Keratinocyte (primary cell): ENCODE results near the gene AMBP. TPM values are rescaled to one million over a fixed set of nuclear protein-coding genes. Genes with fewer than 3 reads are reported as not detected.

Source experiments
- DNase-seq: peaks from one replicate; pipeline ENCODE4 v3.0.0-alpha.2; 2011; ENCODE audit warnings: low read depth, missing footprints, low spot score
- FAIRE-seq: peaks from 2 replicates; lab custom pipeline; 2011; peaks lifted over from hg19 to GRCh38; lab: Jason Lieb, UNC
- H2AFZ ChIP-seq: 2 replicates; pipeline ENCODE4 v1.6.0; 2012; ENCODE audit warnings: low read length, control low read depth, inconsistent platforms; ENCODE audit not compliant: control insufficient read depth
- H3K27ac ChIP-seq: 2 replicates; pipeline ENCODE4 v1.5.1; 2011; ENCODE audit warnings: low read length; ENCODE audit not compliant: control insufficient read depth, insufficient read depth
- H3K27me3 ChIP-seq: 3 replicates; pipeline ENCODE4 v1.6.0; 2011; ENCODE audit warnings: low read length; ENCODE audit not compliant: control insufficient read depth, insufficient read depth; ENCODE audit errors: extremely low read depth
- H3K36me3 ChIP-seq, 2 experiments: 2 replicates in 1 of 2; 3 replicates in 1 of 2; pipeline ENCODE4 v1.5.1; 2011; ENCODE audit warnings: low read length in 2 of 2, mild to moderate bottlenecking in 1 of 2; ENCODE audit not compliant: control insufficient read depth in 2 of 2, insufficient read depth in 2 of 2; ENCODE audit errors: extremely low read depth in 1 of 2
- H3K4me1 ChIP-seq: 3 replicates; pipeline ENCODE4 v1.5.1; 2011; ENCODE audit warnings: low read length; ENCODE audit not compliant: control insufficient read depth, insufficient read depth; ENCODE audit errors: extremely low read depth
- H3K4me2 ChIP-seq: 3 replicates; pipeline ENCODE4 v1.6.0; 2011; ENCODE audit warnings: low read depth, low read length; ENCODE audit not compliant: control insufficient read depth, insufficient read depth; ENCODE audit errors: extremely low read depth
- H3K4me3 ChIP-seq, 3 experiments: fragments of 200-600 bp in 1 of 3; sonication (generic) in 1 of 3; 2 replicates in 2 of 3; 3 replicates in 1 of 3; pipeline ENCODE4 v1.5.1; 2011 to 2016; ENCODE audit warnings: low read length in 3 of 3, mild to moderate bottlenecking in 3 of 3, control low read depth in 2 of 3, inconsistent platforms in 1 of 3, low read depth in 1 of 3, mixed read lengths in 1 of 3, mixed run types in 1 of 3, moderate library complexity in 1 of 3; ENCODE audit not compliant: control insufficient read depth in 2 of 3, insufficient read depth in 2 of 3; ENCODE audit errors: extremely low read depth in 1 of 3
- H3K79me2 ChIP-seq: 2 replicates; pipeline ENCODE4 v1.6.0; 2012; ENCODE audit warnings: low read length; ENCODE audit not compliant: control insufficient read depth, insufficient read depth
- H3K9ac ChIP-seq: 3 replicates; pipeline ENCODE4 v1.6.0; 2011; ENCODE audit warnings: low read length; ENCODE audit not compliant: control insufficient read depth, insufficient read depth; ENCODE audit errors: extremely low read depth
- H3K9me1 ChIP-seq: 3 replicates; pipeline ENCODE4 v1.6.0; 2011; ENCODE audit warnings: low read length; ENCODE audit not compliant: control insufficient read depth, insufficient read depth; ENCODE audit errors: extremely low read depth
- H3K9me3 ChIP-seq: 2 replicates; pipeline ENCODE4 v1.5.1; 2012; ENCODE audit warnings: low read depth, low read length; ENCODE audit not compliant: control insufficient read depth
- H4K20me1 ChIP-seq: 3 replicates; pipeline ENCODE4 v1.6.0; 2011; ENCODE audit warnings: low read length; ENCODE audit not compliant: control insufficient read depth, insufficient read depth; ENCODE audit errors: extremely low read depth
- CTCF ChIP-seq, 3 experiments: IDR thresholded peaks in 1 of 3; conservative IDR thresholded peaks in 1 of 3; optimal IDR thresholded peaks in 1 of 3; 2 replicates in 2 of 3; 3 replicates in 1 of 3; pipeline versions ENCODE3 to v1.5.1; 2011; ENCODE audit warnings: low read length in 3 of 3, mild to moderate bottlenecking in 3 of 3, moderate library complexity in 2 of 3, control low read depth in 1 of 3, inconsistent platforms in 1 of 3; ENCODE audit not compliant: insufficient read depth in 2 of 3; ENCODE audit errors: extremely low read depth in 1 of 3
- EZH2 ChIP-seq: IDR thresholded peaks from one replicate; pipeline ENCODE4 v1.6.1; 2012; ENCODE audit warnings: inconsistent platforms, mild to moderate bottlenecking, low read length, moderate library complexity
- dilution Hi-C: fragments of 300-500 bp; cut with MboI; formaldehyde crosslinking; loops from one replicate; pipeline ENCODE4 v1.7.0; 2020; ENCODE audit warnings: low sequenced_read_pairs; ENCODE audit not compliant: extremely low pct_ligation_motif_present
- polyA plus RNA-seq, 5 experiments: library from polyadenylated mRNA; depleted of rRNA in 3 of 5; stranded (reverse) in 3 of 5; stranded (forward) in 1 of 5; unstranded in 1 of 5; fragments of >200 nt; gene quantifications; 1 replicate in 1 of 5; 2 replicates in 3 of 5; 3 replicates in 1 of 5; pipeline versions ENCODE4 v1.2.1 to v1.2.3, GENCODE V29; 2011 to 2012; ENCODE audit warnings: missing spikeins in 2 of 5, low read depth in 1 of 5, low replicate concordance in 1 of 5

AMBP gene
- polyA plus RNA-seq, 1 donor (not counting 4 experiments of a cell fraction or from before 2014, with no cell fraction given), result not detected

- Histone ChIP-seq H3K27ac (no peak overlapping the region), H3K4me1 (no peaks in the 10 kb centered on the region), H3K4me2 (no peak overlapping the region), H3K9me1 (no peaks in the 10 kb centered on the region), H3K36me3 (peaks cover 0 to 19% of the 10 kb centered on the region in 2 experiments), H3K79me2 (no peaks in the 10 kb centered on the region), H2AFZ (no peak overlapping the region), H4K20me1 (no peaks in the 10 kb centered on the region), H3K9ac (no peak overlapping the region), H3K27me3 (no peaks in the 10 kb centered on the region), H3K4me3 (no peak overlapping the region), H3K9me3 (no peaks in the 10 kb centered on the region)
- TF ChIP-seq CTCF (optimal IDR thresholded peaks at IDR 0.05 in 1 of 3, IDR thresholded peaks at IDR 0.05 in 1 of 3, conservative IDR thresholded peaks at IDR 0.05 in 1 of 3; ENCODE audit: extremely low read depth in 1 of 3, insufficient read depth in 2 of 3, low read length in 3 of 3) (no peak), EZH2 (no peak)
- no peak for FAIRE-seq
- no peak for DNase-seq
- dilution Hi-C loops, result no loop called here
Measured at GRCh38 chr9:114051281-114051680, 26.8 kb downstream of the AMBP start.

GRCh38 chr9:114050646-114051045 is 27.5 kb downstream of the AMBP start:
- Histone ChIP-seq H3K4me1 (no peaks in the 10 kb centered on the region), H3K9me3 (no peaks in the 10 kb centered on the region), H3K27ac (no peak overlapping the region), H4K20me1 (no peaks in the 10 kb centered on the region), H3K4me2 (no peak overlapping the region), H3K9ac (no peak overlapping the region), H3K36me3 (peaks cover 0 to 19% of the 10 kb centered on the region in 2 experiments), H3K9me1 (no peaks in the 10 kb centered on the region), H3K79me2 (no peaks in the 10 kb centered on the region), H2AFZ (no peak overlapping the region), H3K4me3 (no peak overlapping the region), H3K27me3 (no peaks in the 10 kb centered on the region)
- FAIRE-seq, result no peak
- dilution Hi-C loops, result no loop called here
- no peak for DNase-seq
- TF ChIP-seq CTCF (optimal IDR thresholded peaks at IDR 0.05 in 1 of 3, IDR thresholded peaks at IDR 0.05 in 1 of 3, conservative IDR thresholded peaks at IDR 0.05 in 1 of 3; ENCODE audit: extremely low read depth in 1 of 3, insufficient read depth in 2 of 3, low read length in 3 of 3) (no peak), EZH2 (no peak)
